GM23248 (cell line): ENCODE data around the gene PSMF1. TPM values are rescaled to one million over a fixed set of nuclear protein-coding genes. Genes with fewer than 3 reads are reported as not detected.
"Not testable (repeated sequence)": the region's sequence is repeated elsewhere in the genome, so short reads cannot be mapped to it uniquely, and the experiment has no call there.

Experiments
- DNase-seq: peaks from one replicate; pipeline ENCODE4 v3.0.0-alpha.2; 2015
- H2AFZ ChIP-seq: fragments of 200-600 bp; sonication (generic); 2 replicates; pipeline ENCODE4 v1.6.1; 2016; ENCODE audit warnings: antibody characterized with exemption
- H3F3A ChIP-seq: fragments of 200-600 bp; sonication (generic); 2 replicates; pipeline ENCODE4 v1.6.1; 2016; ENCODE audit warnings: mild to moderate bottlenecking, antibody characterized with exemption, mixed run types; ENCODE audit not compliant: insufficient read depth
- H3K27ac ChIP-seq: fragments of 200-600 bp; sonication (generic); 2 replicates; pipeline ENCODE4 v1.5.1; 2016; ENCODE audit warnings: mild to moderate bottlenecking
- H3K27me3 ChIP-seq: fragments of 200-600 bp; sonication (generic); replicated peaks from 2 replicates; pipeline ENCODE4 v1.6.1; 2016; ENCODE audit warnings: mild to moderate bottlenecking; ENCODE audit not compliant: insufficient read depth
- H3K36me3 ChIP-seq: fragments of 200-600 bp; sonication (generic); 2 replicates; pipeline ENCODE4 v1.6.1; 2016; ENCODE audit warnings: low read depth, mild to moderate bottlenecking
- H3K4me1 ChIP-seq: fragments of 200-600 bp; sonication (generic); 2 replicates; pipeline ENCODE4 v1.6.1; 2016; ENCODE audit warnings: mild to moderate bottlenecking; ENCODE audit not compliant: insufficient read depth
- H3K4me2 ChIP-seq: fragments of 200-600 bp; sonication (generic); one replicate; pipeline ENCODE4 v1.6.1; 2016; ENCODE audit warnings: mild to moderate bottlenecking; ENCODE audit not compliant: unreplicated experiment
- H3K4me3 ChIP-seq: fragments of 200-600 bp; sonication (generic); 2 replicates; pipeline ENCODE4 v1.5.1; 2016; ENCODE audit warnings: mild to moderate bottlenecking
- H3K79me2 ChIP-seq: fragments of 200-600 bp; sonication (generic); 2 replicates; pipeline ENCODE4 v1.6.1; 2016; ENCODE audit warnings: mild to moderate bottlenecking; ENCODE audit not compliant: insufficient read depth
- H3K9ac ChIP-seq: fragments of 200-600 bp; sonication (generic); 2 replicates; pipeline ENCODE4 v1.6.1; 2016; ENCODE audit warnings: mild to moderate bottlenecking
- H3K9me2 ChIP-seq: fragments of 200-600 bp; sonication (generic); 2 replicates; pipeline ENCODE4 v1.6.1; 2016; ENCODE audit warnings: mixed run types, mild to moderate bottlenecking, moderate library complexity; ENCODE audit not compliant: insufficient read depth
- H3K9me3 ChIP-seq: fragments of 200-600 bp; sonication (generic); one replicate; pipeline ENCODE4 v1.6.1; 2017; ENCODE audit warnings: low read depth
- H4K20me1 ChIP-seq: fragments of 200-600 bp; sonication (generic); 2 replicates; pipeline ENCODE4 v1.6.0; 2016; ENCODE audit not compliant: insufficient read depth
- EZH2 ChIP-seq: fragments of 200-600 bp; sonication (generic); IDR thresholded peaks from 2 replicates; pipeline ENCODE4 v1.6.1; 2018; ENCODE audit warnings: antibody characterized with exemption, mild to moderate bottlenecking; ENCODE audit not compliant: insufficient read depth, poor library complexity, severe bottlenecking
- EZH2phosphoT487 ChIP-seq: fragments of 200-600 bp; sonication (generic); IDR thresholded peaks from 2 replicates; pipeline ENCODE4 v1.6.1; 2018; ENCODE audit warnings: antibody characterized with exemption, moderate library complexity, mild to moderate bottlenecking, low read depth; ENCODE audit not compliant: insufficient read depth
- WGBS, 2 experiments: methylation state at CpG; one replicate each; pipeline ENCODE4 v1.1.6; 2015 to 2017; ENCODE audit warnings: low lambda C conversion rate in 2 of 2, low coverage in 1 of 2; ENCODE audit errors: missing lambda C conversion rate in 2 of 2; 5-methylcytosine and 5-hydroxymethylcytosine counted together
- in situ Hi-C: fragments of 300-500 bp; cut with MboI; formaldehyde crosslinking; loops from 2 replicates; pipeline ENCODE4 v1.15.0; 2020
- polyA plus RNA-seq: library from polyadenylated mRNA; unstranded; fragments of >200 nt; fragmentation: Nextera tagmentation; extraction: Ambion mirVana; gene quantifications from 2 replicates; pipeline ENCODE4 v1.2.1, GENCODE V29; 2016
- total RNA-seq: library from RNA; depleted of rRNA; stranded (reverse); fragments of >200 nt; shearing (Covaris generic); gene quantifications from 2 replicates; pipeline ENCODE4 v1.2.3, GENCODE V29; 2014

PSMF1 gene
- total and polyA plus RNA-seq, 2 experiments from 2014 or later, result 150 to 160 TPM

DNA sequence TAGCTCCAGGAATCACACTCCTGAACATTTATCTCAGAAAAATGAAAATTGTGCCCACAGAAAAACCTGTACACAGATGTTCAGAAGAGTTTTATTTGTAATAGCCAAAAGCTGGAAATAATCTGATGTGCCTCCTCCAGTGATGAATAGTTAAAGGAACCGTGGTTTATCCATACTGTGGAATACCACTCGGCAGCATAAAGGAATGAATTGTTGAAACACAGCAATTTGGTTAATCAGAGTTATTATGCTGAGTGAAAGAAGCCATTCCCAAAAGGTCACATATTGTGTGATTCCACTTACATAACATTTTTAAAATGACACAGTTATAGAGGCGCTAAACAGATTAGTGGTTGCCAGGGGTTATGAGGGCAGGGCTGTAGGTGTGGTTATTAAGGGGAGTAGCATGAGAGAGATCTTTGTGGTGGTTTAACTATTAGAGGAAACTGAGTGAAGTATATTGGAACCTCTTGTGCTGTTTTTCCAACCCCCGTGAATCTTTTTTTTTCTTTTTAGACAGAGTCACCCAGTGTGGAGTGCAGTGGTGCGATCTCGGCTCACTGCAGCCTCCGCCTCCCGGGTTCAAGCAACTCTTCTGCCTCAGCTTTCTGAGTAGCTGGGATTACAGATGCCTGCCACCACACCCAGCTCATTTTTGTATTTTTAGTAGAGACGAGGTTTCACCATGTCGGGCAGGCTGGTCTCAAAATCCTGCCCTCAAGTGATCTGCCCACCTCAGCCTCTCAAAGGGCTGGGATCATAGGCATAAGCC is 26.2 kb downstream of the PSMF1 start:
- Histone ChIP-seq H3K27me3 (no peaks in the 10 kb centered on the region), H3K4me3 (no peak overlapping the region), H3K36me3 (peaks cover 24% of the 10 kb centered on the region; the same call in 1 of the 2 replicates), H2AFZ (no peak overlapping the region), H3K9me3 (no peaks in the 10 kb centered on the region), H4K20me1 (peaks cover 3% of the 10 kb centered on the region; the same call in 1 of the 2 replicates), H3K4me1 (no peaks in the 10 kb centered on the region), H3K27ac (no peak overlapping the region), H3K4me2 (no peak overlapping the region), H3K9ac (no peak overlapping the region), H3K9me2 (no peaks in the 10 kb centered on the region), H3F3A (0 out of 2 replicates have a peak, but pooled peaks cover 6% of the 10 kb centered on the region), H3K79me2 (peaks cover 16% of the 10 kb centered on the region)
- DNase-seq, result no peak
- TF ChIP-seq EZH2 (no peak), EZH2phosphoT487 (no peak)
- WGBS, 2 experiments, result 77 to 79% methylated on average over 10 of the region's 10 CpGs
- in situ Hi-C loops, result no loop called here

DNA sequence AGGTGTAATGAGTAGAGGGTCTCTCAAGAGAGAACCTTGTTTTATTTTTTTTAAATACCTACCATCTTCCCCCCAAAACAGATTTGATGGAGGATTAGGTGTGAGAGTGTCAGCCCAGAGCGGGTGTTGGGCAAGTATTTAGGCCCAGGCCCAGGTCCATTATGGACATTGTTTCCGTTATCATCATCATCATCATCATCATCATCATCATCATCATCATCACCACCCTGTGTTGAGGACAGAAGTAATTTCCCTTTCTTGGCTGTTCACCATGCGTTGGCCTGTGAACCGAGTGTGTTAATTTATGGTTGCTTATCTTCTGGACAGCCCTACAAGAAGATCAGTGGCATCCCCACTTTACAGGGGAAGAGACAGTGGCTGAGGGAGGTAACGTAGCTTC is 28.6 kb downstream of the PSMF1 start:
- in situ Hi-C loops, result no loop called here
- Histone ChIP-seq H3K27me3 (no peaks in the 10 kb centered on the region), H3K9ac (no peak overlapping the region), H3K4me2 (no peak overlapping the region), H3K36me3 (peaks cover 6% of the 10 kb centered on the region; the same call in 1 of the 2 replicates), H3K9me2 (no peaks in the 10 kb centered on the region), H3K9me3 (no peaks in the 10 kb centered on the region), H3K79me2 (peaks cover 19% of the 10 kb centered on the region), H3F3A (0 out of 2 replicates have a peak, but pooled peaks cover 6% of the 10 kb centered on the region), H3K4me3 (no peak overlapping the region), H3K4me1 (peaks cover 5% of the 10 kb centered on the region; the same call in 1 of the 2 replicates), H4K20me1 (no peaks in the 10 kb centered on the region), H3K27ac (no peak overlapping the region), H2AFZ (no peak overlapping the region)
- WGBS, 2 experiments, result 89 to 92% methylated on average over 5 of the region's 5 CpGs
- no peak for DNase-seq
- TF ChIP-seq EZH2phosphoT487 (no peak), EZH2 (no peak)

DNA sequence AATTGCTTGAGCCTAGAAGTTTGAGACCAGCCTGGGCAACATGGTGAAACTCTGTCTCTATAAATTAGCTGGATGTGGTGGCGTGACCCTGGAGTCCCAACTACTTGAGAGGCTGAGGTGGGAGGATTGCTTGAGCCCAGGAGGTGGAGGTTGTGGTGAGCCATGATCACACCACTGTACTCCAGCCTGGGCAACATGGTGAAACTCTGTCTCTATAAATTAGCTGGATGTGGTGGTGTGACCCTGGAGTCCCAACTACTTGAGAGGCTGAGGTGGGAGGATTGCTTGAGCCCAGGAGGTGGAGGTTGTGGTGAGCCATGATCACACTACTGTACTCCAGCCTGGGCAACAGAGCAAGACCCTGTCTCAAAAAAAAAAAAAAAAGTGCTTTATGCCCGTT is 31.4 kb downstream of the PSMF1 start:
- H3K4me2 ChIP-seq, DNase-seq, H3K4me1 ChIP-seq, H3K4me3 ChIP-seq, H3K9me2 ChIP-seq, H3K27me3 ChIP-seq, H3K9ac ChIP-seq, H3F3A ChIP-seq, in situ Hi-C loops, H3K9me3 ChIP-seq, H3K27ac ChIP-seq, H2AFZ ChIP-seq, H4K20me1 ChIP-seq: not testable (repeated sequence)
- Histone ChIP-seq H3K36me3 (peaks cover 15% of the 10 kb centered on the region), H3K79me2 (peaks cover 33% of the 10 kb centered on the region)
- 95 to 97% methylated on average over 2 of the region's 2 CpGs for WGBS, 2 experiments

DNA sequence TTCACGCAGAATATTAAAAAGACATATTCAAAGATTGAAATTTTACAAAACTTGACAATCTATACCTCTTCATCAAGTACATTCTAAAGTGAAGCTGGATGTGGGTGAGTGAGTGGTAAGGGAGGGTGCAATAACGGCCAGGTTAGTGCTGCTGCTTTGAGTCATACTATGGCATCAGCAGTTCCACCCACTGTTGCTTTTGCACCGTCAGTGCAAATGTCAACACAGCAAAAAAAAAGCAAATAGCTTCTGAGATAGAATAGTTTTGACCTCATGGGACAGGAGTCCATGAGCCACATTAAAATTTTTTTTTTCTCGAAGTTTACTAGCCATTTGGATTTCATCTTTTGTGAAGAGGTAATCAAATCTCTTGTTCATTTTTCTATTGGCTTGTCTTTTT is 31.8 kb downstream of the PSMF1 start:
- H3K9me2 ChIP-seq, result no peaks in the 10 kb centered on the region
- no peaks in the 10 kb centered on the region for H3K27me3 ChIP-seq
- H4K20me1 ChIP-seq, result no peaks in the 10 kb centered on the region
- WGBS, 2 experiments, result 64% methylated on average over 4 of the region's 4 CpGs
- H3K4me2 ChIP-seq, result no peak overlapping the region
- in situ Hi-C loops, result no loop called here
- no peaks in the 10 kb centered on the region for H3K9me3 ChIP-seq
- H2AFZ ChIP-seq, result no peak overlapping the region
- H3K9ac ChIP-seq, result no peak overlapping the region
- H3K36me3 ChIP-seq, result peaks cover 16% of the 10 kb centered on the region
- H3K4me3 ChIP-seq, result no peak overlapping the region
- peak; percentile 67 for DNase-seq
- H3K4me1 ChIP-seq, result peaks cover 5% of the 10 kb centered on the region; the same call in 1 of the 2 replicates
- H3K79me2 ChIP-seq, result peaks cover 33% of the 10 kb centered on the region
- H3K27ac ChIP-seq, result no peak overlapping the region
- TF ChIP-seq EZH2phosphoT487, result no peak
- TF ChIP-seq EZH2, result no peak
- 0 out of 2 replicates have a peak, but pooled peaks cover 6% of the 10 kb centered on the region for H3F3A ChIP-seq
